ENCODE data around the gene DHX36. TPM values are rescaled to one million over a fixed set of nuclear protein-coding genes. Genes with fewer than 3 reads are reported as not detected.

DHX36 gene
- total and polyA plus RNA-seq, 2 experiments from 2014 or later = 29.6 to 60.9 TPM

GRCh38 chr3:154236331-154236730 lies 88.0 kb downstream of the DHX36 start:
- Histone ChIP-seq H3K4me1 (ENCODE audit: insufficient read depth) (no peaks in the 10 kb centered on the region), H3K36me3 (replicated peaks; ENCODE audit: insufficient read depth, low read depth) (no peaks in the 10 kb centered on the region), H3K27me3 (no peaks in the 10 kb centered on the region), H3K9me2 (replicated peaks; ENCODE audit: insufficient read depth) (no peaks in the 10 kb centered on the region), H3K79me2 (no peaks in the 10 kb centered on the region), H2AFZ (no peak overlapping the region), H3K27ac (no peak overlapping the region), H4K20me1 (ENCODE audit: insufficient read depth, poor library complexity, severe bottlenecking) (no peaks in the 10 kb centered on the region), H3K4me3 (no peak overlapping the region), H3K9me3 (ENCODE audit: low read depth) (no peaks in the 10 kb centered on the region), H3K4me2 (no peak overlapping the region)
- no peak for DNase-seq (ENCODE audit: low spot score)
- 64% methylated on average over 3 of the region's 3 CpGs for WGBS (ENCODE audit: low lambda C conversion rate, missing lambda C conversion rate)
- TF ChIP-seq EZH2 (IDR thresholded peaks at IDR 0.05; ENCODE audit: borderline replicate concordance) (no peak), EZH2phosphoT487 (IDR thresholded peaks at IDR 0.05; ENCODE audit: low read depth, severe bottlenecking, unreplicated experiment) (no peak)

GRCh38 chr3:154235330-154235729 lies 89.0 kb downstream of the DHX36 start:
- no peaks in the 10 kb centered on the region for H3K4me1 ChIP-seq (ENCODE audit: insufficient read depth)
- no peak for TF ChIP-seq EZH2 (IDR thresholded peaks at IDR 0.05; ENCODE audit: borderline replicate concordance)
- TF ChIP-seq EZH2phosphoT487 (IDR thresholded peaks at IDR 0.05; ENCODE audit: low read depth, severe bottlenecking, unreplicated experiment) = no peak

GRCh38 chr3:154229217-154229590 lies 95.1 kb downstream of the DHX36 start:
- Histone ChIP-seq H3K79me2 (no peaks in the 10 kb centered on the region), H3K36me3 (replicated peaks; ENCODE audit: insufficient read depth, low read depth) (no peaks in the 10 kb centered on the region), H2AFZ (no peak overlapping the region), H3K4me1 (ENCODE audit: insufficient read depth) (peaks cover 12% of the 10 kb centered on the region), H3K9me2 (replicated peaks; ENCODE audit: insufficient read depth) (no peaks in the 10 kb centered on the region), H3K4me2 (no peak overlapping the region), H3K27ac (peak overlapping the region; percentile 42), H3K27me3 (no peaks in the 10 kb centered on the region), H4K20me1 (ENCODE audit: insufficient read depth, poor library complexity, severe bottlenecking) (no peaks in the 10 kb centered on the region), H3K9me3 (ENCODE audit: low read depth) (no peaks in the 10 kb centered on the region), H3K4me3 (no peak overlapping the region)
- 53% methylated on average over 2 of the region's 2 CpGs for WGBS (ENCODE audit: low lambda C conversion rate, missing lambda C conversion rate)
- no peak for TF ChIP-seq EZH2 (IDR thresholded peaks at IDR 0.05; ENCODE audit: borderline replicate concordance)
- TF ChIP-seq EZH2phosphoT487 (IDR thresholded peaks at IDR 0.05; ENCODE audit: low read depth, severe bottlenecking, unreplicated experiment) = no peak
- no peak for TF ChIP-seq CTCF (IDR thresholded peaks at IDR 0.05; ENCODE audit: poor library complexity)
- DNase-seq (ENCODE audit: low spot score) = peak; percentile 7

More at GRCh38 chr3:154235330-154235729, 89.0 kb downstream of the DHX36 start:
- Histone ChIP-seq H3K27ac (no peak overlapping the region), H2AFZ (no peak overlapping the region), H3K4me3 (no peak overlapping the region), H4K20me1 (ENCODE audit: insufficient read depth, poor library complexity, severe bottlenecking) (no peaks in the 10 kb centered on the region), H3K9me2 (replicated peaks; ENCODE audit: insufficient read depth) (no peaks in the 10 kb centered on the region), H3K4me2 (no peak overlapping the region), H3K36me3 (replicated peaks; ENCODE audit: insufficient read depth, low read depth) (no peaks in the 10 kb centered on the region), H3K9me3 (ENCODE audit: low read depth) (no peaks in the 10 kb centered on the region), H3K79me2 (no peaks in the 10 kb centered on the region), H3K27me3 (no peaks in the 10 kb centered on the region)
- no peak for DNase-seq (ENCODE audit: low spot score)
- WGBS (ENCODE audit: low lambda C conversion rate, missing lambda C conversion rate) = 96% methylated on average over 1 of the region's 1 CpG

GRCh38 chr3:154228561-154229216 lies 95.6 kb downstream of the DHX36 start:
- Histone ChIP-seq H3K27ac (peak overlapping the region; percentile 42), H3K36me3 (replicated peaks; ENCODE audit: insufficient read depth, low read depth) (no peaks in the 10 kb centered on the region), H2AFZ (no peak overlapping the region), H3K79me2 (no peaks in the 10 kb centered on the region), H3K27me3 (no peaks in the 10 kb centered on the region), H4K20me1 (ENCODE audit: insufficient read depth, poor library complexity, severe bottlenecking) (no peaks in the 10 kb centered on the region), H3K9me3 (ENCODE audit: low read depth) (no peaks in the 10 kb centered on the region), H3K9me2 (replicated peaks; ENCODE audit: insufficient read depth) (no peaks in the 10 kb centered on the region), H3K4me1 (ENCODE audit: insufficient read depth) (peaks cover 12% of the 10 kb centered on the region), H3K4me2 (peak overlapping the region; percentile 39), H3K4me3 (no peak overlapping the region)
- WGBS (ENCODE audit: low lambda C conversion rate, missing lambda C conversion rate) = 48% methylated on average over 6 of the region's 6 CpGs
- TF ChIP-seq EZH2phosphoT487 (IDR thresholded peaks at IDR 0.05; ENCODE audit: low read depth, severe bottlenecking, unreplicated experiment) (no peak), EZH2 (IDR thresholded peaks at IDR 0.05; ENCODE audit: borderline replicate concordance) (no peak), CTCF (IDR thresholded peaks at IDR 0.05; ENCODE audit: poor library complexity) (no peak)
- DNase-seq (ENCODE audit: low spot score) = no peak
